ENCODE results near the gene FAM83C.
A peak's percentile ranks its signal among the peaks of the same experiment; 100 is the strongest.

DNA sequence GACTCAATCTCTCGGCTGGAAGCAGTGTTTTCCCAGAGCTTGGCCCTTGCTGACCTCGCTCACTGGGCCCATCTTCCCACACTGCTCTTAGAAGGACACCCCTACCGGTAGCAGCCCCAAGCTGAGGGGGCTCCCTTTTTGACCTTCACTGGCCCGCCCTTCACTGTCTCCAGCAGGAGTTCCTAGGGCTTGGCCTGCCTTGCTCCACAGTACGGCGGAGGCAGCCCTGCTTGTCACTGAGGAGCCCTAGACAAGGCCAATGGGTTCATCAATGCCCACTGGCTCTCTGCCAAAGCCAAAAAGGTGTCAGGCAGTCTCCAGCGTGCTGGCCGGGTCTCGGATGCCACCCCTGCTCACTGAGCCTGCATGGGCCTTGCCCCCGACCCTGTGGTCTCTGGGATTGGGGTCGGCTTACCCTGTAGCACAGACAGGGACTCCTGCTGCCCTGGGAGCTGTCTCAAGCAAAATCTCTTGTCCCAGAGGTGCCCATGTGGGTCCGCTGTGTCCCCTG is 16.4 kb downstream of the FAM83C start:
- TF ChIP-seq, protein P1, sequence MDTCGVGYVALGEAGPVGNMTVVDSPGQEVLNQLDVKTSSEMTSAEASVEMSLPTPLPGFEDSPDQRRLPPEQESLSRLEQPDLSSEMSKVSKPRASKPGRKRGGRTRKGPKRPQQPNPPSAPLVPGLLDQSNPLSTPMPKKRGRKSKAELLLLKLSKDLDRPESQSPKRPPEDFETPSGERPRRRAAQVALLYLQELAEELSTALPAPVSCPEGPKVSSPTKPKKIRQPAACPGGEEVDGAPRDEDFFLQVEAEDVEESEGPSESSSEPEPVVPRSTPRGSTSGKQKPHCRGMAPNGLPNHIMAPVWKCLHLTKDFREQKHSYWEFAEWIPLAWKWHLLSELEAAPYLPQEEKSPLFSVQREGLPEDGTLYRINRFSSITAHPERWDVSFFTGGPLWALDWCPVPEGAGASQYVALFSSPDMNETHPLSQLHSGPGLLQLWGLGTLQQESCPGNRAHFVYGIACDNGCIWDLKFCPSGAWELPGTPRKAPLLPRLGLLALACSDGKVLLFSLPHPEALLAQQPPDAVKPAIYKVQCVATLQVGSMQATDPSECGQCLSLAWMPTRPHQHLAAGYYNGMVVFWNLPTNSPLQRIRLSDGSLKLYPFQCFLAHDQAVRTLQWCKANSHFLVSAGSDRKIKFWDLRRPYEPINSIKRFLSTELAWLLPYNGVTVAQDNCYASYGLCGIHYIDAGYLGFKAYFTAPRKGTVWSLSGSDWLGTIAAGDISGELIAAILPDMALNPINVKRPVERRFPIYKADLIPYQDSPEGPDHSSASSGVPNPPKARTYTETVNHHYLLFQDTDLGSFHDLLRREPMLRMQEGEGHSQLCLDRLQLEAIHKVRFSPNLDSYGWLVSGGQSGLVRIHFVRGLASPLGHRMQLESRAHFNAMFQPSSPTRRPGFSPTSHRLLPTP (IDR thresholded peaks at IDR 0.05; ENCODE audit: borderline replicate concordance, extremely low read depth, insufficient read length) = no peak
- no peak for TF ChIP-seq POU5F1 (IDR thresholded peaks at IDR 0.05; ENCODE audit: borderline replicate concordance, low read depth, low read length, partially characterized antibody)
- no peak for TF ChIP-seq CBX3 (IDR thresholded peaks at IDR 0.05; ENCODE audit: borderline replicate concordance in 1 of 2, low read length in 2 of 2)
- TF ChIP-seq, protein P2, sequence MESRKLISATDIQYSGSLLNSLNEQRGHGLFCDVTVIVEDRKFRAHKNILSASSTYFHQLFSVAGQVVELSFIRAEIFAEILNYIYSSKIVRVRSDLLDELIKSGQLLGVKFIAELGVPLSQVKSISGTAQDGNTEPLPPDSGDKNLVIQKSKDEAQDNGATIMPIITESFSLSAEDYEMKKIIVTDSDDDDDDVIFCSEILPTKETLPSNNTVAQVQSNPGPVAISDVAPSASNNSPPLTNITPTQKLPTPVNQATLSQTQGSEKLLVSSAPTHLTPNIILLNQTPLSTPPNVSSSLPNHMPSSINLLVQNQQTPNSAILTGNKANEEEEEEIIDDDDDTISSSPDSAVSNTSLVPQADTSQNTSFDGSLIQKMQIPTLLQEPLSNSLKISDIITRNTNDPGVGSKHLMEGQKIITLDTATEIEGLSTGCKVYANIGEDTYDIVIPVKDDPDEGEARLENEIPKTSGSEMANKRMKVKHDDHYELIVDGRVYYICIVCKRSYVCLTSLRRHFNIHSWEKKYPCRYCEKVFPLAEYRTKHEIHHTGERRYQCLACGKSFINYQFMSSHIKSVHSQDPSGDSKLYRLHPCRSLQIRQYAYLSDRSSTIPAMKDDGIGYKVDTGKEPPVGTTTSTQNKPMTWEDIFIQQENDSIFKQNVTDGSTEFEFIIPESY (CRISPR knock-in tag; IDR thresholded peaks at IDR 0.05) = no peak
- 0 out of 2 replicates have a peak, but pooled peaks have one; percentile 32 for TF ChIP-seq POLR2A (conservative IDR thresholded peaks at IDR 0.05)
- no peak for TF ChIP-seq NFYB (IDR thresholded peaks at IDR 0.05; ENCODE audit: extremely low read depth, insufficient read length)
- TF ChIP-seq ZNF274 (IDR thresholded peaks at IDR 0.05; ENCODE audit: borderline replicate concordance, low read depth, low read length) = no peak
